ENCODE data around the gene NXPH2. TPM values are rescaled to one million over a fixed set of nuclear protein-coding genes. Genes with fewer than 3 reads are reported as not detected.

The NXPH2 gene
- total and polyA plus RNA-seq, 3 experiments from 2014 or later: not detected

- Mint-ChIP-seq H3K9me3 (peaks cover 0 to 2% (median 0%) of the 10 kb centered on the region in 5 donors), H3K4me3 (no peak overlapping the region), H3K27ac (no peak overlapping the region), H3K4me1 (no peaks in the 10 kb centered on the region), H3K36me3 (no peaks in the 10 kb centered on the region), H3K27me3 (peaks cover 2 to 7% of the 10 kb centered on the region in 2 donors)
- H3K27ac ChIP-seq (ENCODE audit: low read depth, low read length): no peak overlapping the region
- no peak for DNase-seq
- no peaks in the 10 kb centered on the region for H3K36me3 ChIP-seq (ENCODE audit: insufficient read depth, low read length)
- H3K9me3 ChIP-seq (ENCODE audit: low read length): no peaks in the 10 kb centered on the region
- H3K4me3 ChIP-seq (ENCODE audit: low read length): no peak overlapping the region
- H3K27me3 ChIP-seq (ENCODE audit: insufficient read depth, low read length, poor library complexity, severe bottlenecking): no peaks in the 10 kb centered on the region
- H3K4me1 ChIP-seq (ENCODE audit: insufficient read depth, low read length): no peaks in the 10 kb centered on the region
- POLR2A ChIA-PET: no interaction called here
- CTCF ChIA-PET: no interaction called here
These were observed 55.3 kb downstream of the NXPH2 start for GRCh38 chr2:138724729-138725459.

GRCh38 chr2:138724327-138724726, 55.9 kb downstream of the NXPH2 start:
- Mint-ChIP-seq H3K27ac (no peak overlapping the region), H3K36me3 (no peaks in the 10 kb centered on the region), H3K4me1 (no peaks in the 10 kb centered on the region), H3K27me3 (peaks cover 2 to 7% of the 10 kb centered on the region in 2 donors), H3K4me3 (no peak overlapping the region), H3K9me3 (no peaks in the 10 kb centered on the region)
- no peaks in the 10 kb centered on the region for H3K27me3 ChIP-seq (ENCODE audit: insufficient read depth, low read length, poor library complexity, severe bottlenecking)
- CTCF ChIA-PET: no interaction called here
- no peak overlapping the region for H3K27ac ChIP-seq (ENCODE audit: low read depth, low read length)
- no peaks in the 10 kb centered on the region for H3K36me3 ChIP-seq (ENCODE audit: insufficient read depth, low read length)
- POLR2A ChIA-PET: no interaction called here
- no peak overlapping the region for H3K4me3 ChIP-seq (ENCODE audit: low read length)
- no peak for DNase-seq
- no peaks in the 10 kb centered on the region for H3K9me3 ChIP-seq (ENCODE audit: low read length)
- no peaks in the 10 kb centered on the region for H3K4me1 ChIP-seq (ENCODE audit: insufficient read depth, low read length)

- ChIA-PET CTCF (no interaction called here), POLR2A (no interaction called here)
- Histone ChIP-seq H3K4me1 (ENCODE audit: insufficient read depth, low read length) (no peaks in the 10 kb centered on the region), H3K36me3 (ENCODE audit: insufficient read depth, low read length) (no peaks in the 10 kb centered on the region), H3K27me3 (ENCODE audit: insufficient read depth, low read length, poor library complexity, severe bottlenecking) (no peaks in the 10 kb centered on the region), H3K27ac (ENCODE audit: low read depth, low read length) (no peak overlapping the region), H3K4me3 (ENCODE audit: low read length) (no peak overlapping the region), H3K9me3 (ENCODE audit: low read length) (no peaks in the 10 kb centered on the region)
- no peak for DNase-seq
- no peaks in the 10 kb centered on the region for H3K4me1 Mint-ChIP-seq
- no peak overlapping the region for H3K4me3 Mint-ChIP-seq
- H3K27me3 Mint-ChIP-seq: peaks cover 2 to 7% of the 10 kb centered on the region in 2 donors
- no peaks in the 10 kb centered on the region for H3K36me3 Mint-ChIP-seq
- peak overlapping the region in 1 of 8 donors; percentile 5 for H3K27ac Mint-ChIP-seq
- H3K9me3 Mint-ChIP-seq: no peaks in the 10 kb centered on the region
These were observed 56.8 kb downstream of the NXPH2 start for GRCh38 chr2:138723196-138723987.

GRCh38 chr2:138722316-138722715, 57.9 kb downstream of the NXPH2 start:
- Mint-ChIP-seq H3K27me3 (peaks cover 2 to 7% of the 10 kb centered on the region in 2 donors), H3K4me3 (no peak overlapping the region), H3K9me3 (no peaks in the 10 kb centered on the region), H3K4me1 (no peaks in the 10 kb centered on the region), H3K36me3 (no peaks in the 10 kb centered on the region), H3K27ac (no peak overlapping the region)
- ChIA-PET POLR2A (no interaction called here), CTCF (no interaction called here)
- Histone ChIP-seq H3K27me3 (ENCODE audit: insufficient read depth, low read length, poor library complexity, severe bottlenecking) (no peaks in the 10 kb centered on the region), H3K36me3 (ENCODE audit: insufficient read depth, low read length) (no peaks in the 10 kb centered on the region), H3K4me1 (ENCODE audit: insufficient read depth, low read length) (no peaks in the 10 kb centered on the region), H3K27ac (ENCODE audit: low read depth, low read length) (no peak overlapping the region), H3K9me3 (ENCODE audit: low read length) (no peaks in the 10 kb centered on the region), H3K4me3 (ENCODE audit: low read length) (no peak overlapping the region)
- DNase-seq: no peak

- ChIA-PET CTCF (no interaction called here), POLR2A (no interaction called here)
- H3K4me3 Mint-ChIP-seq: no peak overlapping the region
These were observed 60.0 kb downstream of the NXPH2 start for GRCh38 chr2:138720035-138720838.

GRCh38 chr2:138718405-138718804, 61.8 kb downstream of the NXPH2 start:
- Mint-ChIP-seq H3K27ac (no peak overlapping the region), H3K9me3 (no peaks in the 10 kb centered on the region), H3K4me3 (no peak overlapping the region), H3K36me3 (no peaks in the 10 kb centered on the region), H3K4me1 (no peaks in the 10 kb centered on the region), H3K27me3 (peaks cover 2 to 11% of the 10 kb centered on the region in 2 donors)
- no peak overlapping the region for H3K4me3 ChIP-seq (ENCODE audit: low read length)
- no peak for DNase-seq
- no peaks in the 10 kb centered on the region for H3K36me3 ChIP-seq (ENCODE audit: insufficient read depth, low read length)
- H3K27me3 ChIP-seq (ENCODE audit: insufficient read depth, low read length, poor library complexity, severe bottlenecking): no peaks in the 10 kb centered on the region
- ChIA-PET POLR2A (no interaction called here), CTCF (no interaction called here)
- H3K4me1 ChIP-seq (ENCODE audit: insufficient read depth, low read length): no peaks in the 10 kb centered on the region
- H3K9me3 ChIP-seq (ENCODE audit: low read length): no peaks in the 10 kb centered on the region
- H3K27ac ChIP-seq (ENCODE audit: low read depth, low read length): no peak overlapping the region

More at GRCh38 chr2:138720035-138720838, 60.0 kb downstream of the NXPH2 start:
- H3K4me3 ChIP-seq (ENCODE audit: low read length): no peak overlapping the region
- H3K9me3 ChIP-seq (ENCODE audit: low read length): no peaks in the 10 kb centered on the region
- no peaks in the 10 kb centered on the region for H3K36me3 Mint-ChIP-seq
- peaks cover 2 to 11% of the 10 kb centered on the region in 2 donors for H3K27me3 Mint-ChIP-seq
- DNase-seq: no peak
- no peaks in the 10 kb centered on the region for H3K4me1 ChIP-seq (ENCODE audit: insufficient read depth, low read length)
- no peaks in the 10 kb centered on the region for H3K36me3 ChIP-seq (ENCODE audit: insufficient read depth, low read length)
- H3K27ac Mint-ChIP-seq: no peak overlapping the region
- H3K9me3 Mint-ChIP-seq: no peaks in the 10 kb centered on the region
- no peak overlapping the region for H3K27ac ChIP-seq (ENCODE audit: low read depth, low read length)
- no peaks in the 10 kb centered on the region for H3K27me3 ChIP-seq (ENCODE audit: insufficient read depth, low read length, poor library complexity, severe bottlenecking)
- H3K4me1 Mint-ChIP-seq: no peaks in the 10 kb centered on the region

- Histone ChIP-seq H3K9me3 (ENCODE audit: low read length) (no peaks in the 10 kb centered on the region), H3K27me3 (ENCODE audit: insufficient read depth, low read length, poor library complexity, severe bottlenecking) (no peaks in the 10 kb centered on the region), H3K27ac (ENCODE audit: low read depth, low read length) (no peak overlapping the region), H3K36me3 (ENCODE audit: insufficient read depth, low read length) (no peaks in the 10 kb centered on the region), H3K4me3 (ENCODE audit: low read length) (no peak overlapping the region), H3K4me1 (ENCODE audit: insufficient read depth, low read length) (no peaks in the 10 kb centered on the region)
- ChIA-PET POLR2A (no interaction called here), CTCF (no interaction called here)
- Mint-ChIP-seq H3K27me3 (peaks cover 2 to 19% of the 10 kb centered on the region in 2 donors), H3K36me3 (no peaks in the 10 kb centered on the region), H3K27ac (no peak overlapping the region), H3K9me3 (no peaks in the 10 kb centered on the region), H3K4me1 (no peaks in the 10 kb centered on the region), H3K4me3 (no peak overlapping the region)
- no peak for DNase-seq
These were observed 64.0 kb downstream of the NXPH2 start for GRCh38 chr2:138716183-138716582.

GRCh38 chr2:138713504-138713903, 66.7 kb downstream of the NXPH2 start:
- CTCF ChIA-PET: no interaction called here
- no peak overlapping the region for H3K27ac Mint-ChIP-seq
- no peaks in the 10 kb centered on the region for H3K36me3 Mint-ChIP-seq
- H3K4me1 Mint-ChIP-seq: no peaks in the 10 kb centered on the region
- H3K4me3 Mint-ChIP-seq: no peak overlapping the region
- H3K27me3 Mint-ChIP-seq: peaks cover 2 to 12% of the 10 kb centered on the region in 2 donors
- Histone ChIP-seq H3K4me3 (ENCODE audit: low read length) (no peak overlapping the region), H3K4me1 (ENCODE audit: insufficient read depth, low read length) (no peaks in the 10 kb centered on the region), H3K27me3 (ENCODE audit: insufficient read depth, low read length, poor library complexity, severe bottlenecking) (no peaks in the 10 kb centered on the region), H3K36me3 (ENCODE audit: insufficient read depth, low read length) (no peaks in the 10 kb centered on the region), H3K27ac (ENCODE audit: low read depth, low read length) (no peak overlapping the region), H3K9me3 (ENCODE audit: low read length) (no peaks in the 10 kb centered on the region)
- no peaks in the 10 kb centered on the region for H3K9me3 Mint-ChIP-seq
- no peak for DNase-seq
- POLR2A ChIA-PET: no interaction called here

Data from CD8-positive, alpha-beta memory T cell (primary cell).